PFSK-1 (cell line): ENCODE data around the gene TGFBRAP1.

Experiments used
- FOXP2 ChIP-seq: optimal IDR thresholded peaks from 2 replicates; pipeline ENCODE3; 2011; ENCODE audit warnings: borderline replicate concordance, control low read depth, inconsistent platforms; ENCODE audit not compliant: insufficient read depth; ENCODE audit errors: extremely low read length, extremely low read depth
- POLR2AphosphoS5 ChIP-seq: IDR thresholded peaks from 2 replicates; pipeline ENCODE4 v1.6.1; 2012; ENCODE audit warnings: low read depth, mild to moderate bottlenecking, control low read depth, low read length, moderate library complexity
- SIN3A ChIP-seq: IDR thresholded peaks from 2 replicates; pipeline ENCODE4 v1.6.1; 2012; ENCODE audit warnings: mild to moderate bottlenecking, low read length, moderate library complexity, borderline replicate concordance; ENCODE audit not compliant: insufficient read depth
- TAF1 ChIP-seq: IDR thresholded peaks from 2 replicates; pipeline ENCODE4 v1.6.1; 2012; ENCODE audit warnings: low read length, control low read depth, borderline replicate concordance; ENCODE audit not compliant: insufficient read depth
- TF ChIP-seq, protein P1 (sequence below), 2 experiments: IDR thresholded peaks; 2 replicates each; pipeline versions ENCODE4 v1.6.1 to v1.8.0; 2011 to 2012; ENCODE audit warnings: low read depth in 2 of 2, low read length in 2 of 2, control low read depth in 1 of 2, inconsistent platforms in 1 of 2, mild to moderate bottlenecking in 1 of 2, moderate library complexity in 1 of 2; ENCODE audit not compliant: insufficient read depth in 1 of 2

Gene TGFBRAP1

GRCh38 chr2:105307962-105308361, 21.6 kb downstream of the TGFBRAP1 start:
- TF ChIP-seq FOXP2 (no peak), TAF1 (no peak), SIN3A (no peak), POLR2AphosphoS5 (no peak)
- TF ChIP-seq, protein P1, sequence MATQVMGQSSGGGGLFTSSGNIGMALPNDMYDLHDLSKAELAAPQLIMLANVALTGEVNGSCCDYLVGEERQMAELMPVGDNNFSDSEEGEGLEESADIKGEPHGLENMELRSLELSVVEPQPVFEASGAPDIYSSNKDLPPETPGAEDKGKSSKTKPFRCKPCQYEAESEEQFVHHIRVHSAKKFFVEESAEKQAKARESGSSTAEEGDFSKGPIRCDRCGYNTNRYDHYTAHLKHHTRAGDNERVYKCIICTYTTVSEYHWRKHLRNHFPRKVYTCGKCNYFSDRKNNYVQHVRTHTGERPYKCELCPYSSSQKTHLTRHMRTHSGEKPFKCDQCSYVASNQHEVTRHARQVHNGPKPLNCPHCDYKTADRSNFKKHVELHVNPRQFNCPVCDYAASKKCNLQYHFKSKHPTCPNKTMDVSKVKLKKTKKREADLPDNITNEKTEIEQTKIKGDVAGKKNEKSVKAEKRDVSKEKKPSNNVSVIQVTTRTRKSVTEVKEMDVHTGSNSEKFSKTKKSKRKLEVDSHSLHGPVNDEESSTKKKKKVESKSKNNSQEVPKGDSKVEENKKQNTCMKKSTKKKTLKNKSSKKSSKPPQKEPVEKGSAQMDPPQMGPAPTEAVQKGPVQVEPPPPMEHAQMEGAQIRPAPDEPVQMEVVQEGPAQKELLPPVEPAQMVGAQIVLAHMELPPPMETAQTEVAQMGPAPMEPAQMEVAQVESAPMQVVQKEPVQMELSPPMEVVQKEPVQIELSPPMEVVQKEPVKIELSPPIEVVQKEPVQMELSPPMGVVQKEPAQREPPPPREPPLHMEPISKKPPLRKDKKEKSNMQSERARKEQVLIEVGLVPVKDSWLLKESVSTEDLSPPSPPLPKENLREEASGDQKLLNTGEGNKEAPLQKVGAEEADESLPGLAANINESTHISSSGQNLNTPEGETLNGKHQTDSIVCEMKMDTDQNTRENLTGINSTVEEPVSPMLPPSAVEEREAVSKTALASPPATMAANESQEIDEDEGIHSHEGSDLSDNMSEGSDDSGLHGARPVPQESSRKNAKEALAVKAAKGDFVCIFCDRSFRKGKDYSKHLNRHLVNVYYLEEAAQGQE (IDR thresholded peaks at IDR 0.05; ENCODE audit: insufficient read depth in 1 of 2, low read depth in 2 of 2, low read length in 2 of 2), result no peak

GRCh38 chr2:105307550-105307949, 22.0 kb downstream of the TGFBRAP1 start:
- TF ChIP-seq, protein P1 (IDR thresholded peaks at IDR 0.05; ENCODE audit: insufficient read depth in 1 of 2, low read depth in 2 of 2, low read length in 2 of 2), result no peak
- TF ChIP-seq FOXP2 (no peak), TAF1 (no peak), POLR2AphosphoS5 (no peak)

- TF ChIP-seq, protein P1 (IDR thresholded peaks at IDR 0.05; ENCODE audit: insufficient read depth in 1 of 2, low read depth in 2 of 2, low read length in 2 of 2), result no peak
- no peak for TF ChIP-seq POLR2AphosphoS5
- TF ChIP-seq SIN3A, result no peak
- no peak for TF ChIP-seq FOXP2
- TF ChIP-seq TAF1, result no peak
Measured at GRCh38 chr2:105307146-105307545, 22.4 kb downstream of the TGFBRAP1 start.

- TF ChIP-seq POLR2AphosphoS5 (no peak), SIN3A (no peak), FOXP2 (no peak), TAF1 (no peak)
- TF ChIP-seq, protein P1 (IDR thresholded peaks at IDR 0.05; ENCODE audit: insufficient read depth in 1 of 2, low read depth in 2 of 2, low read length in 2 of 2), result no peak
Measured at GRCh38 chr2:105301646-105302045, 27.9 kb downstream of the TGFBRAP1 start.

- TF ChIP-seq SIN3A (no peak), TAF1 (no peak), POLR2AphosphoS5 (no peak), FOXP2 (no peak)
- TF ChIP-seq, protein P1 (IDR thresholded peaks at IDR 0.05; ENCODE audit: insufficient read depth in 1 of 2, low read depth in 2 of 2, low read length in 2 of 2), result no peak
Measured at GRCh38 chr2:105299290-105299689, 30.2 kb downstream of the TGFBRAP1 start.
